Right hindlimb (tissue), 1 donor: Measurements from ENCODE around the gene RNLS.

Experiments used
- DNase-seq: peaks from one replicate; pipeline ENCODE4 v3.0.0-alpha.2; 2018

RNLS gene

GRCh38 chr10:88473989-88474883 is 108.9 kb downstream of the RNLS start:
- no peak for DNase-seq

- no peak for DNase-seq
These were observed 110.6 kb downstream of the RNLS start for GRCh38 chr10:88472540-88472939.

GRCh38 chr10:88471899-88472298 is 111.2 kb downstream of the RNLS start:
- DNase-seq = no peak

- no peak for DNase-seq
These were observed 115.2 kb downstream of the RNLS start for GRCh38 chr10:88467835-88468485.

- no peak for DNase-seq
These were observed 116.3 kb downstream of the RNLS start for GRCh38 chr10:88466786-88467185.

GRCh38 chr10:88465765-88466164 is 117.4 kb downstream of the RNLS start:
- DNase-seq = no peak

- DNase-seq = no peak
These were observed 119.3 kb downstream of the RNLS start for GRCh38 chr10:88463811-88464210.

GRCh38 chr10:88461426-88461825 is 121.7 kb downstream of the RNLS start:
- DNase-seq = no peak

- DNase-seq = no peak
These were observed 123.6 kb downstream of the RNLS start for GRCh38 chr10:88459530-88459929.

- no peak for DNase-seq
These were observed 124.9 kb downstream of the RNLS start for GRCh38 chr10:88458209-88458608.

- no peak for DNase-seq
These were observed 125.5 kb downstream of the RNLS start for GRCh38 chr10:88457660-88458059.

GRCh38 chr10:88456730-88457129 is 126.4 kb downstream of the RNLS start:
- DNase-seq = no peak

GRCh38 chr10:88455831-88456230 is 127.3 kb downstream of the RNLS start:
- no peak for DNase-seq

- DNase-seq = no peak
These were observed 132.9 kb downstream of the RNLS start for GRCh38 chr10:88450201-88450600.

GRCh38 chr10:88442716-88443115 is 140.4 kb downstream of the RNLS start:
- no peak for DNase-seq

- DNase-seq = no peak
These were observed 142.6 kb downstream of the RNLS start for GRCh38 chr10:88440541-88440940.

- no peak for DNase-seq
These were observed 143.2 kb downstream of the RNLS start for GRCh38 chr10:88439932-88440331.

- DNase-seq = no peak
These were observed 145.7 kb downstream of the RNLS start for GRCh38 chr10:88437411-88437810.

- DNase-seq = no peak
These were observed 149.4 kb downstream of the RNLS start for GRCh38 chr10:88433565-88434186.

GRCh38 chr10:88431103-88431502 is 152.0 kb downstream of the RNLS start:
- no peak for DNase-seq

GRCh38 chr10:88428976-88429375 is 154.1 kb downstream of the RNLS start:
- DNase-seq = no peak

GRCh38 chr10:88428442-88428841 is 154.7 kb downstream of the RNLS start:
- no peak for DNase-seq

GRCh38 chr10:88427024-88427423 is 156.1 kb downstream of the RNLS start:
- DNase-seq = no peak

GRCh38 chr10:88424881-88425280 is 158.2 kb downstream of the RNLS start:
- no peak for DNase-seq
